WI38 (cell line): ENCODE measurements around the gene KLHL21.

Experiments used
- H3K4me3 ChIP-seq: 2 replicates; pipeline ENCODE4 v1.5.1; 2011; ENCODE audit warnings: low read depth, mild to moderate bottlenecking, control low read depth, low read length
- CTCF ChIP-seq: IDR thresholded peaks from 2 replicates; pipeline ENCODE4 v1.5.1; 2012; ENCODE audit warnings: low read depth, mild to moderate bottlenecking, control low read depth, low read length

Gene KLHL21

GRCh38 chr1:6628971-6629479, 26.4 kb upstream of the KLHL21 start:
- H3K4me3 ChIP-seq, result no peak overlapping the region
- TF ChIP-seq CTCF, result no peak

GRCh38 chr1:6627841-6628545, 25.3 kb upstream of the KLHL21 start:
- no peak overlapping the region for H3K4me3 ChIP-seq
- TF ChIP-seq CTCF, result no peak

GRCh38 chr1:6627031-6627430, 24.4 kb upstream of the KLHL21 start:
- no peak overlapping the region for H3K4me3 ChIP-seq
- TF ChIP-seq CTCF, result no peak

GRCh38 chr1:6625584-6626149, 23.0 kb upstream of the KLHL21 start:
- peak overlapping the region; percentile 79 for H3K4me3 ChIP-seq
- TF ChIP-seq CTCF, result no peak

- no peak for TF ChIP-seq CTCF
- H3K4me3 ChIP-seq, result peak within 1 kb of the TSS; percentile 79
Observed at GRCh38 chr1:6624710-6625583, 22.3 kb upstream of the KLHL21 start, which contains the start of gene THAP3. Gene THAP3, plus strand, starts transcription at chr1:6624868. Its CDS starts 351 bp downstream, at chr1:6625219.

GRCh38 chr1:6623269-6623965, 20.7 kb upstream of the KLHL21 start:
- TF ChIP-seq CTCF, result no peak
- H3K4me3 ChIP-seq, result no peak overlapping the region
